Endothelial cell of umbilical vein (primary cell): ENCODE results near the gene CHST11. TPM values are rescaled to one million over a fixed set of nuclear protein-coding genes. Genes with fewer than 3 reads are reported as not detected.

Source experiments
- BruUV-seq: library from RNA; stranded (reverse); fragments of 400-500 nt; replicated peaks from 2 replicates; lab custom pipeline; 2021; lab: Mats Ljungman, UMichigan
- CTCF ChIA-PET: fragments of 300-600, 350-600 bp; sonication (Branson Sonifier 250); formaldehyde crosslinking; loops from one replicate; lab custom pipeline; 2021; ENCODE audit warnings: antibody characterized with exemption, inconsistent platforms; lab: Charles Lee
- POLR2A ChIA-PET: fragments of 300-600, 350-600 bp; sonication (Branson Sonifier 250); formaldehyde crosslinking; loops from one replicate; lab custom pipeline; 2021; ENCODE audit warnings: antibody characterized with exemption, inconsistent platforms; lab: Charles Lee
- DNase-seq: peaks from one replicate; pipeline ENCODE4 v3.0.0-alpha.2; 2011; ENCODE audit warnings: low read depth, low spot score
- FAIRE-seq: peaks from 2 replicates; lab custom pipeline; 2011; peaks lifted over from hg19 to GRCh38; lab: Jason Lieb, UNC
- H2AFZ ChIP-seq: 2 replicates; pipeline ENCODE4 v1.6.0; 2012; ENCODE audit warnings: low read depth, low read length, control low read depth, inconsistent platforms
- H3K27ac ChIP-seq: 2 replicates; pipeline ENCODE4 v1.5.1; 2011; ENCODE audit warnings: low read depth, mild to moderate bottlenecking, control low read depth, low read length, moderate library complexity; ENCODE audit not compliant: insufficient read depth
- H3K27me3 ChIP-seq, 2 experiments: 2 replicates each; pipeline versions ENCODE4 v1.6.0 to v1.6.1; 2011; ENCODE audit warnings: low read length in 2 of 2, mixed read lengths in 1 of 2; ENCODE audit not compliant: control insufficient read depth in 2 of 2, insufficient read depth in 2 of 2
- H3K36me3 ChIP-seq, 2 experiments: 2 replicates in 1 of 2; 3 replicates in 1 of 2; pipeline ENCODE4 v1.5.1; 2011; ENCODE audit warnings: low read length in 2 of 2, mild to moderate bottlenecking in 1 of 2, moderate library complexity in 1 of 2; ENCODE audit not compliant: control insufficient read depth in 2 of 2, insufficient read depth in 2 of 2; ENCODE audit errors: extremely low read depth in 1 of 2
- H3K4me1 ChIP-seq: 3 replicates; pipeline ENCODE4 v1.5.1; 2011; ENCODE audit warnings: mild to moderate bottlenecking, low read length; ENCODE audit not compliant: control insufficient read depth, insufficient read depth; ENCODE audit errors: extremely low read depth
- H3K4me2 ChIP-seq: 2 replicates; pipeline ENCODE4 v1.6.1; 2011; ENCODE audit warnings: low read length, control low read depth, mixed read lengths; ENCODE audit not compliant: insufficient read depth
- H3K4me3 ChIP-seq, 3 experiments: fragments of 200-600 bp in 1 of 3; sonication (generic), shearing (Covaris generic) in 1 of 3; replicated peaks in 1 of 3; 2 replicates each; pipeline ENCODE4 v1.5.1; 2011 to 2016; ENCODE audit warnings: control low read depth in 3 of 3, low read length in 3 of 3, mild to moderate bottlenecking in 2 of 3, inconsistent platforms in 1 of 3, low read depth in 1 of 3, moderate library complexity in 1 of 3; ENCODE audit not compliant: insufficient read depth in 1 of 3
- H3K79me2 ChIP-seq: 2 replicates; pipeline ENCODE4 v1.6.0; 2012; ENCODE audit warnings: low read length, inconsistent platforms; ENCODE audit not compliant: control insufficient read depth, insufficient read depth
- H3K9ac ChIP-seq: replicated peaks from 2 replicates; pipeline ENCODE3; 2011; ENCODE audit warnings: low read length, control low read depth; ENCODE audit not compliant: insufficient read depth; ENCODE audit errors: extremely low read depth
- H3K9me1 ChIP-seq: replicated peaks from 3 replicates; pipeline ENCODE4 v1.6.0; 2011; ENCODE audit warnings: mild to moderate bottlenecking, low read length; ENCODE audit not compliant: control insufficient read depth, insufficient read depth; ENCODE audit errors: extremely low read depth
- H3K9me3 ChIP-seq: replicated peaks from 2 replicates; pipeline ENCODE4 v1.5.1; 2012; ENCODE audit warnings: low read length, inconsistent platforms; ENCODE audit not compliant: control insufficient read depth, insufficient read depth
- H4K20me1 ChIP-seq: replicated peaks from 2 replicates; pipeline ENCODE3; 2011; ENCODE audit warnings: mild to moderate bottlenecking, low read length; ENCODE audit not compliant: control insufficient read depth, insufficient read depth; ENCODE audit errors: extremely low read depth
- CTCF ChIP-seq, 2 donors: IDR thresholded peaks; 1 replicate in 1 of 2; 2 replicates in 1 of 2; pipeline ENCODE4 v1.5.1; 2011; ENCODE audit warnings: low read length in 2 of 2, mild to moderate bottlenecking in 2 of 2, moderate library complexity in 2 of 2, control low read depth in 1 of 2, inconsistent platforms in 1 of 2, low read depth in 1 of 2; ENCODE audit not compliant: insufficient read depth in 1 of 2; ENCODE audit errors: extremely low read depth in 1 of 2
- EZH2 ChIP-seq: IDR thresholded peaks from 2 replicates; pipeline ENCODE4 v1.6.1; 2012; ENCODE audit warnings: borderline replicate concordance, low read depth, mild to moderate bottlenecking, moderate library complexity, low read length, inconsistent platforms; ENCODE audit not compliant: severe bottlenecking
- FOS ChIP-seq: IDR thresholded peaks from 2 replicates; pipeline ENCODE4 v1.6.1; 2011; ENCODE audit warnings: mild to moderate bottlenecking, low read length, moderate library complexity, borderline replicate concordance; ENCODE audit not compliant: insufficient read depth
- GATA2 ChIP-seq: IDR thresholded peaks from 2 replicates; pipeline ENCODE4 v1.7.0; 2011; ENCODE audit warnings: low read depth, mild to moderate bottlenecking, moderate library complexity, mixed read lengths, low read length; ENCODE audit not compliant: insufficient read length, insufficient read depth
- JUN ChIP-seq: IDR thresholded peaks from 2 replicates; pipeline ENCODE4 v1.6.1; 2011; ENCODE audit warnings: borderline replicate concordance, low read depth; ENCODE audit not compliant: insufficient read length, insufficient read depth
- MAX ChIP-seq: IDR thresholded peaks from 2 replicates; pipeline ENCODE4 v1.6.1; 2011; ENCODE audit not compliant: insufficient read depth, insufficient read length
- MYC ChIP-seq: IDR thresholded peaks from one replicate; pipeline ENCODE4 v1.6.1; 2011; ENCODE audit warnings: mild to moderate bottlenecking, low read depth, low read length
- POLR2A ChIP-seq: IDR thresholded peaks from 2 replicates; pipeline ENCODE4 v1.6.1; 2012; ENCODE audit warnings: low read depth, mild to moderate bottlenecking, control low read depth, low read length
- POLR2AphosphoS5 ChIP-seq: IDR thresholded peaks from 2 replicates; pipeline ENCODE4 v1.6.1; 2012; ENCODE audit warnings: low read depth, mild to moderate bottlenecking, control low read depth, low read length, moderate library complexity; ENCODE audit not compliant: insufficient read depth
- dilution Hi-C: fragments of 300-500 bp; cut with MboI; formaldehyde crosslinking; loops from one replicate; pipeline ENCODE4 v1.15.0; 2019; ENCODE audit warnings: low sequenced_read_pairs; ENCODE audit not compliant: extremely low pct_ligation_motif_present
- intact Hi-C: fragments of 100-400 bp; cut with micrococcal nuclease; formaldehyde crosslinking; loops from one replicate; pipeline ENCODE4 v1.10.0; 2022
- polyA plus RNA-seq, 4 experiments: library from polyadenylated mRNA; depleted of rRNA in 3 of 4; stranded (reverse) in 3 of 4; unstranded in 1 of 4; fragments of >200 nt; gene quantifications; 2 replicates each; pipeline versions ENCODE4 v1.2.1 to v1.2.3, GENCODE V29; 2011 to 2012; ENCODE audit warnings: missing spikeins in 1 of 4
- total RNA-seq: library from RNA; stranded (reverse); gene quantifications from 2 replicates; pipeline ENCODE4 v1.2.3, GENCODE V29; 2021

Gene CHST11
- total and polyA plus RNA-seq, 2 donors (not counting 3 experiments of a cell fraction or from before 2014, with no cell fraction given): 19.7 to 20.9 TPM

- no TSS peak for BruUV-seq
- Histone ChIP-seq H2AFZ (no peak overlapping the region), H3K9me1 (no peaks in the 10 kb centered on the region), H3K4me3 (no peak overlapping the region), H3K4me1 (peaks cover 9% of the 10 kb centered on the region), H4K20me1 (no peaks in the 10 kb centered on the region), H3K9me3 (no peaks in the 10 kb centered on the region), H3K79me2 (peaks cover 2% of the 10 kb centered on the region), H3K4me2 (no peak overlapping the region), H3K27ac (no peak overlapping the region), H3K9ac (no peak overlapping the region), H3K36me3 (no peaks in the 10 kb centered on the region), H3K27me3 (no peaks in the 10 kb centered on the region)
- TF ChIP-seq JUN (no peak), GATA2 (no peak), CTCF (IDR thresholded peaks at IDR 0.05; ENCODE audit: extremely low read depth in 1 of 2, insufficient read depth in 1 of 2, low read depth in 1 of 2, low read length in 2 of 2) (no peak), FOS (no peak), POLR2AphosphoS5 (no peak), EZH2 (no peak), MAX (no peak), MYC (no peak), POLR2A (no peak)
- intact Hi-C loops: no loop called here
- dilution Hi-C loops: no loop called here
- DNase-seq: no peak
- ChIA-PET POLR2A (no interaction called here), CTCF (interaction anchor here (0.7 kb wide), 1 partner anchor 302 kb away, joined by 3 read pairs; no protein-coding TSS in a partner anchor)
- no peak for FAIRE-seq
These were observed 227.2 kb downstream of the CHST11 start for GRCh38 chr12:104683831-104684503.
